Epithelial cell of proximal tubule (primary cell): ENCODE measurements around the gene C2CD2. TPM values are rescaled to one million over a fixed set of nuclear protein-coding genes. Genes with fewer than 3 reads are reported as not detected.
"Not testable (repeated sequence)": the region's sequence is repeated elsewhere in the genome, so short reads cannot be mapped to it uniquely, and the experiment has no call there.

Source experiments
- DNase-seq: peaks from one replicate; pipeline ENCODE4 v3.0.0-alpha.2; 2011; ENCODE audit warnings: low read depth
- H3K4me3 ChIP-seq: 2 replicates; pipeline ENCODE4 v1.5.1; 2011; ENCODE audit warnings: low read depth, mild to moderate bottlenecking, low read length
- CTCF ChIP-seq: conservative IDR thresholded peaks from 2 replicates; pipeline ENCODE4 v1.5.1; 2012; ENCODE audit warnings: low read depth, mild to moderate bottlenecking, low read length
- total RNA-seq: library from RNA; depleted of rRNA; stranded (reverse); fragments of >200 nt; gene quantifications from 2 replicates; pipeline ENCODE4 v1.2.3, GENCODE V29; 2015

C2CD2 gene
- total RNA-seq, 1 donor from 2014 or later = 7.1 TPM

- no peak overlapping the region for H3K4me3 ChIP-seq
- no peak for TF ChIP-seq CTCF
- no peak for DNase-seq
These were observed 11.7 kb upstream of the C2CD2 start for GRCh38 chr21:41965461-41966013.

- DNase-seq = no peak
- no peak for TF ChIP-seq CTCF
- no peak overlapping the region for H3K4me3 ChIP-seq
These were observed 11.2 kb upstream of the C2CD2 start for GRCh38 chr21:41965045-41965444.

GRCh38 chr21:41964171-41964570, 10.4 kb upstream of the C2CD2 start:
- DNase-seq = no peak
- H3K4me3 ChIP-seq = no peak overlapping the region
- no peak for TF ChIP-seq CTCF

GRCh38 chr21:41962425-41962966, 8.7 kb upstream of the C2CD2 start:
- no peak for DNase-seq
- no peak overlapping the region for H3K4me3 ChIP-seq
- TF ChIP-seq CTCF = no peak

GRCh38 chr21:41961753-41962152, 7.9 kb upstream of the C2CD2 start:
- no peak for TF ChIP-seq CTCF
- DNase-seq = no peak
- H3K4me3 ChIP-seq = no peak overlapping the region

- no peak for TF ChIP-seq CTCF
- no peak overlapping the region for H3K4me3 ChIP-seq
- no peak for DNase-seq
These were observed 7.5 kb upstream of the C2CD2 start for GRCh38 chr21:41961282-41961701.

- H3K4me3 ChIP-seq = no peak overlapping the region
- DNase-seq = no peak
- no peak for TF ChIP-seq CTCF
These were observed 6.6 kb upstream of the C2CD2 start for GRCh38 chr21:41960386-41960785.

- DNase-seq, H3K4me3 ChIP-seq: not testable (repeated sequence)
These were observed 5.9 kb upstream of the C2CD2 start for GRCh38 chr21:41959697-41960096.
